BLaER1 (cell line): ENCODE results near the gene SLC36A4.

Experiments
- H3K27ac ChIP-seq: shearing (Covaris generic); formaldehyde crosslinking; 2 replicates; pipeline ENCODE4 v1.8.1; 2022
- H3K27me3 ChIP-seq: shearing (Covaris generic); formaldehyde crosslinking; 2 replicates; pipeline ENCODE4 v1.8.1; 2022
- H3K36me3 ChIP-seq: shearing (Covaris generic); formaldehyde crosslinking; 2 replicates; pipeline ENCODE4 v1.8.1; 2022
- H3K4me1 ChIP-seq: shearing (Covaris generic); formaldehyde crosslinking; 2 replicates; pipeline ENCODE4 v1.8.1; 2022
- H3K4me2 ChIP-seq: shearing (Covaris generic); formaldehyde crosslinking; 2 replicates; pipeline ENCODE4 v1.8.1; 2022
- H3K4me3 ChIP-seq: shearing (Covaris generic); formaldehyde crosslinking; 2 replicates; pipeline ENCODE4 v1.8.1; 2022
- H3K9ac ChIP-seq: shearing (Covaris generic); formaldehyde crosslinking; 2 replicates; pipeline ENCODE4 v1.8.1; 2022
- H3K9me3 ChIP-seq: shearing (Covaris generic); formaldehyde crosslinking; 2 replicates; pipeline ENCODE4 v1.8.1; 2022
- H4K20me1 ChIP-seq: shearing (Covaris generic); formaldehyde crosslinking; 2 replicates; pipeline ENCODE4 v1.8.1; 2022
- Cebpa-rat ChIP-seq: shearing (Covaris generic); IDR thresholded peaks from 2 replicates; pipeline ENCODE4 v1.8.1; 2022

The SLC36A4 gene

DNA sequence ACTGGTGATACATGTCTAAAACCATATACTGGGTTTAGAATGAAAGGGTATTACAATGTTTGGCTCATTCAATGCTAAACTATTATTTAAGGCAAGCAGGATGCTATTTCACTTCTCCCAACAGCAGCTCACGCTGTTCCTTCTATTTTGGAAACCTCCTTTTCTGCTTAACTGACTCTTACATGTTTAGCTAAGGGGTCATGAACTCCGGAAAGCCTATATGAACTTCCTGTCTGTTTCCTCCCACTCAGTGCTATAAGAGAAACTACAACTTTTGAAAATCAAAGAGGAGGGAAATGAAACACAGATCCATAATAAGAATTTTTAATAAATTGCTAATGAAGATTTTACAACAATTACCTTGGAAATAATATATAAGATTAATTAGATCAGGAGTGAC, 30.9 kb downstream of the SLC36A4 start:
- TF ChIP-seq Cebpa-rat = no peak
- Histone ChIP-seq H3K27me3 (no peaks in the 10 kb centered on the region), H3K4me3 (no peak overlapping the region), H3K9ac (no peak overlapping the region), H3K27ac (no peak overlapping the region), H3K4me1 (peaks cover 18% of the 10 kb centered on the region), H3K9me3 (no peaks in the 10 kb centered on the region), H3K36me3 (peaks cover 27% of the 10 kb centered on the region), H4K20me1 (no peaks in the 10 kb centered on the region), H3K4me2 (peak overlapping the region; percentile 69)

DNA sequence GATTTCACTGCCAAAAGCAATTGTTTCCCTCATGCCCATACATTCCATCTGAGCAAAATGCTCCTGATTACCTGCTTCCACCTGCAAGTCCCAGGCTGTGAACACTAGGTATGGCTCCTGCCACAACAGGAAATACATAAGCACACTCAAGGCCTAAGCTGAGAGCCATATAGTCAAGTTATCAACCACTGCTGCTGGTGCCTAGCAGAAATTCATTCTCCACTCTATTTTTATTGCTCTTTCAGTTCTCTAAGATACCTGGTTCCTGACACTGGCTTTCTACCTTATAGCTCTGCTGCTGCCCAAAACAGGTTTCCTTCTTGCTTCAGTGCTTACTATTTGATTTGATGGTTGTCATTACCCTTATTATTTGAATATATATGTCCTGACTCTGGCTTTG, 31.6 kb downstream of the SLC36A4 start:
- Histone ChIP-seq H3K9me3 (no peaks in the 10 kb centered on the region), H4K20me1 (no peaks in the 10 kb centered on the region), H3K9ac (no peak overlapping the region), H3K36me3 (peaks cover 33% of the 10 kb centered on the region), H3K4me3 (no peak overlapping the region), H3K27me3 (no peaks in the 10 kb centered on the region), H3K27ac (no peak overlapping the region), H3K4me2 (peak overlapping the region; percentile 69), H3K4me1 (peaks cover 18% of the 10 kb centered on the region)
- TF ChIP-seq Cebpa-rat = no peak

DNA sequence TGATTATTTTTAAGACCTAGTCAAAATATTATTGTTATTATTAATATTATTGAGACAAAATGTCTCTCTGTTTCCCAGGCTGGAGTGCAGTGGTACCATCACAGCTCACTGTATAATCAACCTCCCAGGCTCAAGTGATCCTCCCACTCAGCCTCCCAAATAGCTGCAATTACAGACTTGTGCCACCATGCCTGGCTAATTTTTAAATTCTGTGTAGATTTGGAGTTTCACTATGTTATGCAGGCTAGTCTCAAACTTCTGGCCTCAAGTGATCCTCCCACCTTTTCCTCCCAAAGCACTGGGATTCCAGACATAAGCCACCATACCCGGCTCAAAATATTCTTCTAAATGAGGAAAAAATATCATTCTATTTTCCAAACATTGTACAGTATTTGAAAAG, 37.0 kb downstream of the SLC36A4 start:
- H3K27ac ChIP-seq = no peak overlapping the region
- no peak overlapping the region for H3K4me3 ChIP-seq
- H3K4me2 ChIP-seq = no peak overlapping the region
- no peak for TF ChIP-seq Cebpa-rat
- H3K27me3 ChIP-seq = no peaks in the 10 kb centered on the region
- no peaks in the 10 kb centered on the region for H4K20me1 ChIP-seq
- H3K36me3 ChIP-seq = peaks cover 52% of the 10 kb centered on the region
- peaks cover 14% of the 10 kb centered on the region for H3K9me3 ChIP-seq
- no peaks in the 10 kb centered on the region for H3K4me1 ChIP-seq
- no peak overlapping the region for H3K9ac ChIP-seq

DNA sequence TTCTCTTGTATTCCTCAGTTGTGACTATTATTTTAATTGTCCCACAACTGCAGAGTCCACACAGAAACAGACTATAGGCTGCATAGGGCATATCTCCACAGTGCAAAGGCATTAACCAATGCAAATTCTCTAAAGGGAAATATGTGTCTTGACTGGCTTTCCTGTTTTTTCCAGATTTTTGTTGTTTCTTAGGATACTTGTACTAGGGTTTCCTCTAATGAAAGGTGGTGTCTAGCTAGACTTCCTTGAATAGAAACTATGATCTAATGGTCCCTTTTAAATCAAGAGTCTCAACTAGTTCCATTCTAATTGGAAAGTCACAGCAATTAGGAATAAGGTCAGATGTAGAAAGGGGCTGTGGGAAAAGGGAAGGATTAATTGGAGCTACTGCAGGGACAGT, 37.6 kb downstream of the SLC36A4 start:
- no peak overlapping the region for H3K27ac ChIP-seq
- H4K20me1 ChIP-seq = no peaks in the 10 kb centered on the region
- no peak overlapping the region for H3K9ac ChIP-seq
- no peaks in the 10 kb centered on the region for H3K4me1 ChIP-seq
- H3K9me3 ChIP-seq = peaks cover 15% of the 10 kb centered on the region
- TF ChIP-seq Cebpa-rat = no peak
- no peak overlapping the region for H3K4me2 ChIP-seq
- no peak overlapping the region for H3K4me3 ChIP-seq
- no peaks in the 10 kb centered on the region for H3K27me3 ChIP-seq
- peaks cover 52% of the 10 kb centered on the region for H3K36me3 ChIP-seq

DNA sequence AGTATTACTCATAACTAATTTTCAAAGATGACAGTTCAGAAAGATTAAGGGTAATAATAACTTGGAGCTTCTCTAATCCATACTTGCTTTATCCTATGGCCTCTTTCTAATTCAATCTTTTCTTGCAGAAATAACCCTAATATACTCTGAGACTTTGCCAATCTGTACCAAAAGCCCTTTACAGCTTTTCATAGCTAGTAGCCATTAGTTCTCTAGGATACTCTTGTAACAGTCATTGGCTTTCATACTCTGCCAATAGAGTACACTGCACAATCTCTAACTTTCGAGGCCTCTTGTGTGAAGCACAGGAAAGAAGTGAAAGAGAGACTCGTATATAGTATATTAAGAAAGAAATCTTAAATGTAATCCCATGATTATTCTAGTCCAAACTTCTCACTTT, 38.1 kb downstream of the SLC36A4 start:
- no peak for TF ChIP-seq Cebpa-rat
- peaks cover 52% of the 10 kb centered on the region for H3K36me3 ChIP-seq
- H3K9me3 ChIP-seq = peaks cover 15% of the 10 kb centered on the region
- no peaks in the 10 kb centered on the region for H3K4me1 ChIP-seq
- H3K4me2 ChIP-seq = no peak overlapping the region
- no peaks in the 10 kb centered on the region for H4K20me1 ChIP-seq
- H3K27me3 ChIP-seq = no peaks in the 10 kb centered on the region
- H3K4me3 ChIP-seq = no peak overlapping the region
- H3K27ac ChIP-seq = no peak overlapping the region
- no peak overlapping the region for H3K9ac ChIP-seq

DNA sequence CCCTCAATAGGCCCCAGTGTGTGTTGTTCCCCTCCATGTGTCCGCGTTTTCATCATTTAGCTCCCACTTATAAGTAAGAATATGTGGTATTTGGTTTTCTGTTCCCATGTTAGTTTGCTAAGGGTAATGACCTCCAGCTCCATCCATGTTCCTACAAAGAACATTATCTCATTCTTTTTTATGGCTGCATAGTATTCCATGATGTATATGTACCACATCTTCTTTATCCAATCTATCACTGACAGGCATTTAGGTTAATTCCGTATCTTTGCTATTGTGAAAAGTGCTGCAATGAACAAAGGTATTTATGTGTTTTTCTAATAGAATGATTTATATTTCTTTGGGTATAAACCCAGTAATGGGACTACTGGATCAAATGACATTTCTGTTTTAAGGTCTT, 42.1 kb downstream of the SLC36A4 start:
- TF ChIP-seq Cebpa-rat = no peak
- H3K27ac ChIP-seq = no peak overlapping the region
- no peak overlapping the region for H3K4me3 ChIP-seq
- H3K27me3 ChIP-seq = no peaks in the 10 kb centered on the region
- no peaks in the 10 kb centered on the region for H4K20me1 ChIP-seq
- H3K4me2 ChIP-seq = no peak overlapping the region
- no peaks in the 10 kb centered on the region for H3K4me1 ChIP-seq
- no peak overlapping the region for H3K9ac ChIP-seq
- peaks cover 15% of the 10 kb centered on the region for H3K9me3 ChIP-seq
- peaks cover 24% of the 10 kb centered on the region for H3K36me3 ChIP-seq

DNA sequence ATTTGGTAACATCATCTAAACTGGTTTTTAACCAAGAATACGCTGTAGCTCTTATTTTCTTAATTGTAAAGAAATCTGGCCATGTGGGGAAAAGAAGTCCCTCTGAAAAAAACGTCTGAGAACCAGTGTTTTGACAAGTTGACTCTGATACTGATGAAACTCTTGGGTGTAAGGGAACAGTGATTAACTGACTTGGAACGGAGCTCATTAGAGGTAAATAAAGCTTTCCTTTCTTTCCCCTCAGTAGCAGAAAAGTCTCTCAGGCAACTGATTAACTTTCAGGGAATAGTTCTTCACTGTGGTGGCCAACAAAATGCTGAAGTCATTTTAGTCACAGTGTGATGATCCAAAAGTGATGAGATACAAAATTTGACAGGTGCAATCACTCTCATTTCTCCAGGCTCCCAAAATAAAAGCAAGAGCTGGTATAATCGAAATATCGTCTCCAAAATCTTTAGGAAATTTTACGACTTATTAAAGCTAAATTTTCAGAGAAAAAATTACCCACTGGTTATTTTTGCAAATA, 52.3 kb downstream of the SLC36A4 start:
- H3K4me3 ChIP-seq = no peak overlapping the region
- H3K4me2 ChIP-seq = no peak overlapping the region
- H3K27me3 ChIP-seq = no peaks in the 10 kb centered on the region
- no peak overlapping the region for H3K9ac ChIP-seq
- H3K36me3 ChIP-seq = no peaks in the 10 kb centered on the region
- no peaks in the 10 kb centered on the region for H4K20me1 ChIP-seq
- no peak for TF ChIP-seq Cebpa-rat
- no peaks in the 10 kb centered on the region for H3K9me3 ChIP-seq
- H3K27ac ChIP-seq = no peak overlapping the region
- H3K4me1 ChIP-seq = no peaks in the 10 kb centered on the region

DNA sequence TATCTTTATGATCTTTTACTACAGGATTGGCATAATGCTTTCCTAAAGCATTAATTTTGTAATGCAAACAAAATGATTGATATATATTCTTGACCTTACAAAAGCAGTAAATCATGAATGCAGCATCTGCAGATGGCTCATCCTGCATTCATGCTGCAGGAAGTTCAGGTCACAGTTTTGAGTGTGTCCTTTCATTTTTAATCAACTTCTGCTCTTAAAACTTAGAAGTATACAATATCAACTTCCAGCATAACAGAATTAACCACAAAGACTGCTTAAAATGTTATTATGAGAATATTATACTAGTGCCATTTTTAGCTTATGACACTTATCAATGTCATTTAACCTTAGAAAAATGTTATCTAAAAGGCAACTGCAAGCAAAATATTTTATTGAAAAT, 54.0 kb downstream of the SLC36A4 start:
- no peaks in the 10 kb centered on the region for H3K27me3 ChIP-seq
- H3K9ac ChIP-seq = no peak overlapping the region
- H4K20me1 ChIP-seq = no peaks in the 10 kb centered on the region
- no peak overlapping the region for H3K4me3 ChIP-seq
- TF ChIP-seq Cebpa-rat = no peak
- H3K36me3 ChIP-seq = no peaks in the 10 kb centered on the region
- no peaks in the 10 kb centered on the region for H3K9me3 ChIP-seq
- no peak overlapping the region for H3K27ac ChIP-seq
- H3K4me2 ChIP-seq = no peak overlapping the region
- H3K4me1 ChIP-seq = no peaks in the 10 kb centered on the region

DNA sequence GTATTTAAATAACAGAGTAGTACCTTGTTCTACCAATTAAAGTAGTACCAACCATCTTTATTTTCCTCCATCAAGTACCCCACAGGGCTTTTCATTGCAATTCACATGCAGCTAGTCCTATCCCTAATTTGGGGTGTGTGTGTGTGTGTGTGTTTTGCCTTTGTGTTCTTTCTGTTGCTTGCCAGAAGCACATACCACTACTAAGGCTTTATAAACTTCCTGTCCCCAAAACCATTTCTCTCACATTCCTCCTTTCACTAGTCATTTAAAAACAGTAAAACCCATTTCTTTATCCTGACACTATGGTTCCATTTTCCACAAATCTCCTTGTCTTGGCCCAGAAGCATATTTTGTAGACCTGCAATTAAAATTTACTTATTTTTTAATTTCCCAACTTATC, 54.6 kb downstream of the SLC36A4 start:
- Histone ChIP-seq H3K27me3 (no peaks in the 10 kb centered on the region), H3K4me1 (no peaks in the 10 kb centered on the region), H3K36me3 (no peaks in the 10 kb centered on the region), H3K4me3 (no peak overlapping the region), H3K9me3 (no peaks in the 10 kb centered on the region), H4K20me1 (no peaks in the 10 kb centered on the region), H3K4me2 (no peak overlapping the region), H3K27ac (no peak overlapping the region), H3K9ac (no peak overlapping the region)
- no peak for TF ChIP-seq Cebpa-rat

DNA sequence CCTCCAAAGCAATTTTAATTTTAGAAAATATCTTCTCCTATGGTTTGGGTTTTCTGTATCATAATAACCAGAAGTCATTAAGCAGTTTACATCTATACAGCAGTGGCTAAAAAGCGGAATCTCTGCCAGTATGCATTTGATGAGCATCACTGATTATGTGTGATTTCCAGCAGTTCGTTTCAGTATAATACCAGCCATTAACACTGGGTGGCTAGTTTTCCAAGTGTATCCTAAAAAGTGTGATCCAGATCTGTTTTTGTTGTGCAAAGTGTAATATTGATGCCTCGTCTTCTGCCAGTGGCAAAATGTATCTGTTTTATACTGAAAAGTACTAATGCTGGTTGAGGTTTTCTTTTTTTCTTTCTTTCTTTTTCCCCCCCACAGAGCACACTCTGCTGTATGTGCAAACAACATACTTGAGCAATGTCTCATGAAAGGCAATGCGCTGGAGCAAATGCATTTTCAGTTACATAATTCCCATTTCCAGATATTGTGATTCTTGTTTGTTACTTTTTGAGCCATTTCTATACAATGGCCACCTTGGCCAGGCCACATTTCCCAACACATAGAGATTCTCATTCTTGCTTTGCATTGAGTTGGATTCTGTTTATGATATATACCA, 64.2 kb downstream of the SLC36A4 start:
- Histone ChIP-seq H3K27ac (no peak overlapping the region), H3K4me2 (no peak overlapping the region), H3K4me3 (no peak overlapping the region), H3K9me3 (no peaks in the 10 kb centered on the region), H3K9ac (no peak overlapping the region), H4K20me1 (no peaks in the 10 kb centered on the region), H3K4me1 (no peaks in the 10 kb centered on the region), H3K27me3 (no peaks in the 10 kb centered on the region), H3K36me3 (no peaks in the 10 kb centered on the region)
- TF ChIP-seq Cebpa-rat = no peak

DNA sequence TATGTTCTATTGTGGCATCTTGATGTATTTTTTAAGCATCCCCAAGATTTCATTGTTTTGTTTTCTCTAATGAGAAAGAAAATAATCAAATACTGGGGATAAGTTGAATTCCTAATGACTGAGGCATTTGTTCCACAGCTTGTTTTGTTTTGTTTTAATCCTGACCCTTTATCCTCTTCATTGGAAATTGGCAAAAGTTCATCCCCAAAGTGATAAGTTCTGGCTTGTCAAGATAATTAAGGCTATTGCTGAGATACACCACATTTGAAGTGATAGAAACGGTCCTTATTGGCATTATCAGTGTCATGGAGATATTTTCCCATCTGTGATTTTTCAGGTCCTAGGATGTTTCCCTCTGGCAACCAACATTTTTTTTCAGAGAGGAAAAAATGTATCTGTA, 65.0 kb downstream of the SLC36A4 start:
- Histone ChIP-seq H3K9ac (no peak overlapping the region), H3K4me3 (no peak overlapping the region), H3K27ac (no peak overlapping the region), H3K4me1 (no peaks in the 10 kb centered on the region), H3K4me2 (no peak overlapping the region), H4K20me1 (no peaks in the 10 kb centered on the region), H3K36me3 (no peaks in the 10 kb centered on the region), H3K27me3 (no peaks in the 10 kb centered on the region), H3K9me3 (no peaks in the 10 kb centered on the region)
- no peak for TF ChIP-seq Cebpa-rat
